ENCODE results near the gene YIPF5. TPM values are rescaled to one million over a fixed set of nuclear protein-coding genes. Genes with fewer than 3 reads are reported as not detected.

The YIPF5 gene
- polyA plus RNA-seq, 3 donors = 12.1 to 41.4 (median 32.4) TPM

DNA sequence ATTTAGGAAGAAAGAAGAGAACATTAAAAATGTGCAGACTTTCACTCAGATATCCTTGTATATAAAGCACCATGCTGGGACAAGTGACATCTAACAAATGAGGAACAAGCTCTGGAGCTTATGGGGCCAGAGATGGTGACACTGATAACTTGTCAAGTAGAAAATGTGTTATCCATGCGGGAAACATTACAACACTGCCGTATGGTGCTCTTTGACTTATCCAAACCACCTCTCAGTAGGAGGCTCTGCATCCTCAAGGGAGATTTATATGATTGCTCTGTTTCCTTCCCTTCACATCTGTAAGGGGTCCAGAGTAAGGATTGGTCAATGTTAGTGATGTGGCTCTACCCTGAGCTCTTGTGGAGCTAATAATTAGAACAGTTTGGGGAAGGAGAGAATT lies 23.7 kb upstream of the YIPF5 start:
- no peak for DNase-seq
- peaks cover 14% of the 10 kb centered on the region for H3K4me1 Mint-ChIP-seq
- peaks cover 0 to 5% (median 4%) of the 10 kb centered on the region in 3 donors for H3K27me3 Mint-ChIP-seq (ENCODE audit: low read depth in 3 of 3)
- H3K27ac ChIP-seq (ENCODE audit: low read depth in 1 of 2, low read length in 2 of 2) = no peak overlapping the region
- peaks cover 18 to 27% of the 10 kb centered on the region in 2 donors for H3K4me1 ChIP-seq (ENCODE audit: control insufficient read depth in 1 of 2, insufficient read depth in 2 of 2, low read length in 2 of 2)
- no peak overlapping the region for H3K4me2 ChIP-seq (replicated peaks; ENCODE audit: extremely low read depth, low read length, poor library complexity, severe bottlenecking)
- H3K36me3 ChIP-seq (replicated peaks in 1 of 2; ENCODE audit: control insufficient read depth in 1 of 2, insufficient read depth in 2 of 2, low read length in 2 of 2) = no peaks in the 10 kb centered on the region
- H3K36me3 Mint-ChIP-seq = no peaks in the 10 kb centered on the region
- peaks cover 10 to 13% of the 10 kb centered on the region in 2 donors for H3K27me3 ChIP-seq (ENCODE audit: control insufficient read depth in 2 of 2, insufficient read depth in 2 of 2, low read length in 2 of 2)
- no peak for TF ChIP-seq CTCF (IDR thresholded peaks at IDR 0.05)
- no peaks in the 10 kb centered on the region for H4K20me1 ChIP-seq (ENCODE audit: insufficient read depth, low read length)
- intact Hi-C loops (cut with micrococcal nuclease) = no loop called here
- no peak overlapping the region for H3K27ac Mint-ChIP-seq
- peaks cover 0 to 3% (median 0%) of the 10 kb centered on the region in 7 donors for H3K9me3 Mint-ChIP-seq
- H3K4me3 Mint-ChIP-seq = no peak overlapping the region
- H2AFZ ChIP-seq (ENCODE audit: insufficient read depth, low read depth, low read length, poor library complexity, severe bottlenecking) = no peak overlapping the region
- H3K9me3 ChIP-seq (replicated peaks in 1 of 2; ENCODE audit: control insufficient read depth in 1 of 2, insufficient read depth in 1 of 2, low read length in 2 of 2) = no peaks in the 10 kb centered on the region
- no CpG with 5 or more reads among the region's 2 CpGs for WGBS (ENCODE audit: insufficient coverage)
- no peak overlapping the region for H3K4me3 ChIP-seq (replicated peaks in 1 of 3; ENCODE audit: low read depth in 2 of 3, low read length in 3 of 3)
- H3K79me2 ChIP-seq (ENCODE audit: insufficient read depth, low read length) = no peaks in the 10 kb centered on the region
- no peak overlapping the region for H3K9ac ChIP-seq (ENCODE audit: insufficient read depth, low read length, poor library complexity, severe bottlenecking)

- Histone ChIP-seq H4K20me1 (ENCODE audit: insufficient read depth, low read length) (no peaks in the 10 kb centered on the region), H3K9ac (ENCODE audit: insufficient read depth, low read length, poor library complexity, severe bottlenecking) (no peak overlapping the region), H3K27ac (ENCODE audit: low read depth in 1 of 2, low read length in 2 of 2) (no peak overlapping the region), H3K27me3 (ENCODE audit: control insufficient read depth in 2 of 2, insufficient read depth in 2 of 2, low read length in 2 of 2) (peaks cover 7 to 8% of the 10 kb centered on the region in 2 donors), H3K4me2 (replicated peaks; ENCODE audit: extremely low read depth, low read length, poor library complexity, severe bottlenecking) (no peak overlapping the region), H3K4me3 (replicated peaks in 1 of 3; ENCODE audit: low read depth in 2 of 3, low read length in 3 of 3) (no peak overlapping the region), H3K79me2 (ENCODE audit: insufficient read depth, low read length) (no peaks in the 10 kb centered on the region), H3K4me1 (ENCODE audit: control insufficient read depth in 1 of 2, insufficient read depth in 2 of 2, low read length in 2 of 2) (peaks cover 33 to 42% of the 10 kb centered on the region in 2 donors), H3K36me3 (replicated peaks in 1 of 2; ENCODE audit: control insufficient read depth in 1 of 2, insufficient read depth in 2 of 2, low read length in 2 of 2) (no peaks in the 10 kb centered on the region), H3K9me3 (replicated peaks in 1 of 2; ENCODE audit: control insufficient read depth in 1 of 2, insufficient read depth in 1 of 2, low read length in 2 of 2) (no peaks in the 10 kb centered on the region), H2AFZ (ENCODE audit: insufficient read depth, low read depth, low read length, poor library complexity, severe bottlenecking) (no peak overlapping the region)
- Mint-ChIP-seq H3K4me3 (no peak overlapping the region), H3K36me3 (no peaks in the 10 kb centered on the region), H3K27ac (no peak overlapping the region), H3K4me1 (peaks cover 28% of the 10 kb centered on the region), H3K27me3 (ENCODE audit: low read depth in 3 of 3) (peaks cover 0 to 5% (median 1%) of the 10 kb centered on the region in 3 donors), H3K9me3 (peaks cover 0 to 5% (median 0%) of the 10 kb centered on the region in 7 donors)
- intact Hi-C loops (cut with micrococcal nuclease) = no loop called here
- TF ChIP-seq CTCF (IDR thresholded peaks at IDR 0.05) = no peak
- no peak for DNase-seq
Observed at GRCh38 chr5:144192661-144193060, 22.2 kb upstream of the YIPF5 start.

Measured in CD14-positive monocyte (primary cell).